Measurements from ENCODE around the gene ELAPOR1.

The ELAPOR1 gene

DNA sequence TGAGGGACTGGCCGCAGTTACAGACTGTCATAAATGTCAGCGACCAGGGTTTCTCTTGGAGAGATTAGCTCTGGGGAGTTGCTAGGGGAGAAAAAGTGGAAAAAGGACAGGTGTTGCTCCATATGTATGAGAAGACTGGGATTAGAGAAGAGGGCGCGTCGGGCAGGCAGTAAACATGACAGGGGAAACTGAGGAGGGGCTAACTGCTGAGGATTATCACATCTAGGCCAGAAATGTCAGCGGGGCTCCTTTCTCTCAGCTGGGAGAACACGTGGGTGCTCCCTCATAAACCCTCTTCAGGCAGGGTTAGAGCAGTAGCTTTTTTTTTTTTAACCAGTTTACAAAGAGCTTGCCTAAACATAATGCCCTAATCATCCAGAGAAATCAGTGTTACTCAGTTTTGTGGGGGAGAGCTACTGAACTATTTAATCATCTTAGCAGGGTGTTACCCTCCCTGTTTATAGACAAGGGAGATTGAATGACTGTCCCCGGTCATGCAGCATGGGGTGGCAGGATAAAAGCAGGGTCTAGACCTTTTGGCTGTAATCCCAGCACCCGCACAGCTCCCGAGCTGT lies 35.2 kb downstream of the ELAPOR1 start:
- H3K4me3 ChIP-seq (ENCODE audit: low read depth, low read length), result no peak overlapping the region
- no peaks in the 10 kb centered on the region for H3K27me3 ChIP-seq
- no peak for DNase-seq
- H3K4me1 ChIP-seq, result no peaks in the 10 kb centered on the region
- H3K36me3 ChIP-seq, result no peaks in the 10 kb centered on the region
- TF ChIP-seq, protein P1, sequence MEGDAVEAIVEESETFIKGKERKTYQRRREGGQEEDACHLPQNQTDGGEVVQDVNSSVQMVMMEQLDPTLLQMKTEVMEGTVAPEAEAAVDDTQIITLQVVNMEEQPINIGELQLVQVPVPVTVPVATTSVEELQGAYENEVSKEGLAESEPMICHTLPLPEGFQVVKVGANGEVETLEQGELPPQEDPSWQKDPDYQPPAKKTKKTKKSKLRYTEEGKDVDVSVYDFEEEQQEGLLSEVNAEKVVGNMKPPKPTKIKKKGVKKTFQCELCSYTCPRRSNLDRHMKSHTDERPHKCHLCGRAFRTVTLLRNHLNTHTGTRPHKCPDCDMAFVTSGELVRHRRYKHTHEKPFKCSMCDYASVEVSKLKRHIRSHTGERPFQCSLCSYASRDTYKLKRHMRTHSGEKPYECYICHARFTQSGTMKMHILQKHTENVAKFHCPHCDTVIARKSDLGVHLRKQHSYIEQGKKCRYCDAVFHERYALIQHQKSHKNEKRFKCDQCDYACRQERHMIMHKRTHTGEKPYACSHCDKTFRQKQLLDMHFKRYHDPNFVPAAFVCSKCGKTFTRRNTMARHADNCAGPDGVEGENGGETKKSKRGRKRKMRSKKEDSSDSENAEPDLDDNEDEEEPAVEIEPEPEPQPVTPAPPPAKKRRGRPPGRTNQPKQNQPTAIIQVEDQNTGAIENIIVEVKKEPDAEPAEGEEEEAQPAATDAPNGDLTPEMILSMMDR (IDR thresholded peaks at IDR 0.05; ENCODE audit: low read depth, low read length), result no peak
- no peaks in the 10 kb centered on the region for H3K9me3 ChIP-seq

DNA sequence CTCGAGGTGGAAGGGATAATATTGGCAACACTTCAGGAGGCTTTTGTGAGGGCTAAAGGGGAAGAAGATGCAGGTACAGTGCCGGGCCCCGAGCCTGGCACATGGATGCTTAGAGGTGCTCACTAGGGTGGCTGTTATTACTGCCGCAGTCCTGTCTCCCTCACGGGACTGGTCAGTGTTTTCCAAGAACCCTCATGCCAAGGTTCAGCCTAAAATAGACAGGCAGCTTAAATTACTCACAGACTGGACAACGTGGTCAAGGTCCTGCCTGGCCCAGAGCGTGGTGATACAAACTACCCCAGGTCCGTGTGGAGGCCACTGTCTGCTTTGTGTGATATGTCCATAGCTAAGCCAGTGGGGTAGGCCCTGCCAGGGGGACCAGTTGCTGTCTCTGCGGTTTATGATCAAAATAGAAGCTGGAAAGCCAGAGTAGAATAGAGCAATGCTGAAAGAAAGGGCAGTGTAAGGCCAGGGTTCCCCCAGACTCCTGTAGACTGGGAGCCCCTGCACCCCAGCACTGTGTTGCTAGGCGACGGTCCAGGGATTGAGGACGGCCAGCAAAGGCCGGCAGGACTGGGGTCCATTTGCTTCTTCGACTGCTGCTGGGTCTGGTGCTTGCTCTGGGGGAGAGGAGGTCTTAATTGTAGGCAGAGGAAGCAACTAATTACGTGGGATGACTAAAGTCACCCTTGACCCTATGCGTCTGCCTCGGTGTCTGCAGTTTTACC lies 36.1 kb downstream of the ELAPOR1 start:
- TF ChIP-seq, protein P1 (IDR thresholded peaks at IDR 0.05; ENCODE audit: low read depth, low read length), result no peak
- no peaks in the 10 kb centered on the region for H3K9me3 ChIP-seq
- H3K27me3 ChIP-seq, result no peaks in the 10 kb centered on the region
- H3K4me1 ChIP-seq, result no peaks in the 10 kb centered on the region
- no peaks in the 10 kb centered on the region for H3K36me3 ChIP-seq
- H3K4me3 ChIP-seq (ENCODE audit: low read depth, low read length), result no peak overlapping the region
- no peak for DNase-seq

DNA sequence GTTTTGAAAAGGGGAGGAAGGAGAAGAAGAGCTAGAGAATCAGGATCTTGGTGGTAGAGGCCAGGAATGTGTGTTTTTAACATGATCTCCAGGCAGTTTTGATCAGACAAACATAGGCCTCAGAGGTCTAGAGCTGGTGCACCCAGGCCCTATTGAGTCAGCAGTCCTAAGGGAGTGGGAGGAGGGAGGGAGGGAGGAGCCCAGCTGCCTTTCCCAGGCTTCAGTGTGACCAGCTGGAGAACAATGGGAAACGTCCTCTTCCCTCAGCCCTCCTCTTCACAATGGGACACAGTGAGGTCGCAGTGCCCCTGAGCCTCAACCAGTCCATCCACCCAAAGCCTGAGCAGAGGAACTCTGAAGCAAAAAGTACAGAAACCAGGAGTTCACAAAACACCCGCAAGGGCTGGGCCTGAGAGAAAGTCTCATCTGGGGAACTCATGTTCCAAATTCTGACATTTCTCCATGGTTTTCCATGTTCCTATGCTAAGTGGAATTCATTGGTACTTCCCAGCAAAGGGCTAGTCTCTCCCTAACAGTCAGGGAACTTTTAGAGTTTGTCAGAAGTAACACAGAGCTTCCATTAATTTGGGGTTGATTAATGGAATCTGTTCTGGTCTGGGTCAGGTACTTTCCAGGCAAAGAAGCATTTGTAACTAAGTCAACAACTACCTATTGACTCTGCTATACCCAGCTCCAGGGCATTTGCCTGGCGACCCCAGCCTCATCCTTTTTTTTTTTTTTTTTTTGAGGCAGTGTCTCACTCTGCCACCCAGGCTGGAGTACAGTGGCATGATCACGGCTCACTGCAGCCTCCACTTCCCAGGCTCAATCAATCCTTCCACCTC lies 37.5 kb downstream of the ELAPOR1 start:
- TF ChIP-seq, protein P1 (IDR thresholded peaks at IDR 0.05; ENCODE audit: low read depth, low read length), result no peak
- Histone ChIP-seq H3K4me1 (no peaks in the 10 kb centered on the region), H3K4me3 (ENCODE audit: low read depth, low read length) (no peak overlapping the region), H3K36me3 (no peaks in the 10 kb centered on the region), H3K27me3 (no peaks in the 10 kb centered on the region), H3K9me3 (no peaks in the 10 kb centered on the region)
- DNase-seq, result peak; percentile 34

DNA sequence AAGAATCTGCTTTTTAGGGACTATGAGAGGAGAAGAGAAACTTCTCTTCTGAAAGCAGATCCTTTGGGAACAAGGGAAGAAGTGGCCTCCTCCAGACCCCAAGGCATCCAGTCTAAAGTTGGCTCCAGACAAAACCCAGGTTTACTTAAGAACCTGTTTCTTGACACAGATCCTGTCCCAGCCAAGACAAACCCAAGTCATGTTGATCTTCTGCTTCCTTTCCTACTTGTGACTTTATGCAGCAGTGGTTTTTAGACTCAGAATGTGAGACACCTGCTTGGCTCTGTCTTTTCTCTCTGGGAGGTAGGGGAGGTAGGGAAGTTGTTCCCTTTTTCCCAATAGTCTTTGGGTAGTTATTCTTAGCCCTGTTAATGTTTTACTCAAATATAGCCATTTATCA lies 38.3 kb downstream of the ELAPOR1 start:
- no peaks in the 10 kb centered on the region for H3K27me3 ChIP-seq
- TF ChIP-seq, protein P1 (IDR thresholded peaks at IDR 0.05; ENCODE audit: low read depth, low read length), result no peak
- no peaks in the 10 kb centered on the region for H3K9me3 ChIP-seq
- DNase-seq, result no peak
- H3K4me1 ChIP-seq, result no peaks in the 10 kb centered on the region
- no peaks in the 10 kb centered on the region for H3K36me3 ChIP-seq
- H3K4me3 ChIP-seq (ENCODE audit: low read depth, low read length), result no peak overlapping the region

DNA sequence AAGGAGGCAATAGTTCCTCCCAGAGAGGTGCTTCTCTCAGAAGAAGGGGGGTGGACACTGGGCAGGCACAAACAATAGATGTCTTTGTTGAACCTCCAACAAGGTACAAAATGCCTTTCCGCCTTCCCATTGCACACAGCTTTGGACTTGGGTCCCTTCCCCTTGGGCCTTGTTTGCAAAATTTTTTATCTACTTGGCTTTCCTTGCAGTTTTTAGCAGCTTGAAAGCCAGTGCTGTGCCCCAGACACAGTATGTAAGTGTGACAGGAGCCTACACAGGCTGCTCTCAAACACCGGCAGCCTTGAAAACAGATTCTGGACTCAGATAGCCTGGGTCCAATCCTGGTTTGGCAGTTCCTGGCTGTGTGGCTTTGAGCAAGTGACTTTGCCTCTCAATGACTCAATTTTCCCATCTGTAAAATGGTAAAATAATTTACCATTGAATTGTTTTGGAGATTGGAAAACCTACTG lies 43.0 kb downstream of the ELAPOR1 start:
- Histone ChIP-seq H3K27me3 (no peaks in the 10 kb centered on the region), H3K4me3 (ENCODE audit: low read depth, low read length) (no peak overlapping the region), H3K9me3 (no peaks in the 10 kb centered on the region), H3K4me1 (no peaks in the 10 kb centered on the region; the same call in none of the 2 replicates), H3K36me3 (no peaks in the 10 kb centered on the region)
- TF ChIP-seq, protein P1 (IDR thresholded peaks at IDR 0.05; ENCODE audit: low read depth, low read length), result no peak
- no peak for DNase-seq

Measured in BE2C (cell line).